Activated CD8-positive, alpha-beta T cell treated with anti-CD3 and anti-CD28 coated beads for 36 hours (primary cell): ENCODE results near the gene USF2. TPM values are rescaled to one million over a fixed set of nuclear protein-coding genes. Genes with fewer than 3 reads are reported as not detected.

Source experiments
- ATAC-seq: fragments of 200-7000 bp; cut with Tn5 transposase; one replicate; pipeline ENCODE4 v1.10.0; 2021; ENCODE audit warnings: mild to moderate bottlenecking, moderate library complexity
- CTCF ChIA-PET: fragments of 350-600 bp; sonication (Branson Sonifier 250); formaldehyde crosslinking; loops from one replicate; lab custom pipeline; 2021; ENCODE audit warnings: antibody characterized with exemption; lab: Charles Lee
- POLR2A ChIA-PET: fragments of 350-600 bp; sonication (Branson Sonifier 250); formaldehyde crosslinking; loops from one replicate; lab custom pipeline; 2021; ENCODE audit warnings: antibody characterized with exemption; lab: Charles Lee
- DNase-seq: peaks from one replicate; pipeline ENCODE4 v3.0.0-alpha.2; 2020
- H3K27ac Mint-ChIP-seq: one replicate; pipeline ENCODE4 v1.8.0; 2021; ENCODE audit warnings: mild to moderate bottlenecking, mixed read lengths
- H3K27me3 Mint-ChIP-seq: one replicate; pipeline ENCODE4 v1.8.0; 2021; ENCODE audit warnings: mixed read lengths
- H3K36me3 Mint-ChIP-seq: one replicate; pipeline ENCODE4 v1.8.0; 2021; ENCODE audit warnings: low read depth, mixed read lengths
- H3K4me1 Mint-ChIP-seq: one replicate; pipeline ENCODE4 v1.8.0; 2021; ENCODE audit warnings: low read depth, mixed read lengths
- H3K4me3 Mint-ChIP-seq: one replicate; pipeline ENCODE4 v1.8.0; 2021; ENCODE audit warnings: mild to moderate bottlenecking, moderate library complexity, mixed read lengths
- H3K9me3 Mint-ChIP-seq: one replicate; pipeline ENCODE4 v1.8.0; 2021; ENCODE audit warnings: mixed read lengths
- CTCF ChIP-seq: fragments of 200-600 bp; IDR thresholded peaks from one replicate; pipeline ENCODE4 v1.8.0; 2022; ENCODE audit warnings: antibody characterized with exemption, mild to moderate bottlenecking
- intact Hi-C: fragments of 100-400 bp; cut with micrococcal nuclease; formaldehyde crosslinking; loops from one replicate; pipeline ENCODE4 v1.10.0; 2022
- total RNA-seq, 2 experiments: library from RNA; stranded (reverse); gene quantifications; one replicate each; pipeline ENCODE4 v1.2.3, GENCODE V29; 2021

USF2 gene
- total RNA-seq, 2 experiments from 2014 or later: 111 to 115 TPM

GRCh38 chr19:35321291-35321690, 52.5 kb downstream of the USF2 start:
- no peak for TF ChIP-seq CTCF
- ChIA-PET POLR2A (no interaction called here), CTCF (no interaction called here)
- peaks cover 10% of the 10 kb centered on the region for H3K4me1 Mint-ChIP-seq
- intact Hi-C loops: no loop called here
- DNase-seq: no peak
- no peak overlapping the region for H3K27ac Mint-ChIP-seq
- H3K36me3 Mint-ChIP-seq: no peaks in the 10 kb centered on the region
- peaks cover 2% of the 10 kb centered on the region for H3K9me3 Mint-ChIP-seq
- no peak overlapping the region for H3K4me3 Mint-ChIP-seq
- peaks cover 8% of the 10 kb centered on the region for H3K27me3 Mint-ChIP-seq
- ATAC-seq: no peak

- intact Hi-C loops: no loop called here
- Mint-ChIP-seq H3K27me3 (peaks cover 8% of the 10 kb centered on the region), H3K4me1 (peaks cover 10% of the 10 kb centered on the region), H3K36me3 (no peaks in the 10 kb centered on the region), H3K9me3 (peaks cover 2% of the 10 kb centered on the region), H3K27ac (no peak overlapping the region), H3K4me3 (no peak overlapping the region)
- no peak for ATAC-seq
- ChIA-PET CTCF (no interaction called here), POLR2A (no interaction called here)
- no peak for DNase-seq
- TF ChIP-seq CTCF: no peak
Measured at GRCh38 chr19:35322014-35322413, 53.3 kb downstream of the USF2 start.

GRCh38 chr19:35327642-35328041, 58.9 kb downstream of the USF2 start:
- ATAC-seq (no peak), DNase-seq (no peak)
- H3K27ac Mint-ChIP-seq: no peak overlapping the region
- TF ChIP-seq CTCF: no peak
- peaks cover 12% of the 10 kb centered on the region for H3K27me3 Mint-ChIP-seq
- H3K4me1 Mint-ChIP-seq: peaks cover 9% of the 10 kb centered on the region
- no peaks in the 10 kb centered on the region for H3K9me3 Mint-ChIP-seq
- H3K36me3 Mint-ChIP-seq: no peaks in the 10 kb centered on the region
- ChIA-PET POLR2A (no interaction called here), CTCF (no interaction called here)
- intact Hi-C loops: no loop called here
- H3K4me3 Mint-ChIP-seq: no peak overlapping the region

- peak; percentile 55 for ATAC-seq
Measured at GRCh38 chr19:35328851-35329285, 60.1 kb downstream of the USF2 start, which contains the start of gene CD22. TSS of gene CD22 (plus strand) at chr19:35329187. CDS start at chr19:35332041, 2,854 bp downstream.

More at GRCh38 chr19:35328851-35329285, 60.1 kb downstream of the USF2 start, which contains the start of gene CD22:
- intact Hi-C loops: no loop called here
- peaks cover 18% of the 10 kb centered on the region for H3K4me1 Mint-ChIP-seq
- no peak for TF ChIP-seq CTCF
- peak within 1 kb of the TSS; percentile 22 for H3K4me3 Mint-ChIP-seq
- ChIA-PET POLR2A (interaction anchor here (0.9 kb wide), 1 partner anchor 48 kb away, joined by 5 read pairs; no protein-coding TSS in a partner anchor), CTCF (no interaction called here)
- no peaks in the 10 kb centered on the region for H3K36me3 Mint-ChIP-seq
- H3K27ac Mint-ChIP-seq: no peak within 1 kb of the TSS
- no peaks in the 10 kb centered on the region for H3K9me3 Mint-ChIP-seq
- DNase-seq: peak; percentile 44
- H3K27me3 Mint-ChIP-seq: peaks cover 13% of the 10 kb centered on the region
